OCI-LY3 (cell line): ENCODE data around the gene RBSN.
"Not testable (repeated sequence)": the region's sequence is repeated elsewhere in the genome, so short reads cannot be mapped to it uniquely, and the experiment has no call there.

Experiments used
- H2AFZ ChIP-seq: fragments of 200-600, 300-600 bp; shearing (Covaris generic); 2 replicates; pipeline ENCODE4 v1.6.0; 2014; ENCODE audit warnings: antibody characterized with exemption, low read depth, low read length
- H3K27ac ChIP-seq: fragments of 200-600, 300-600 bp; sonication (generic); 2 replicates; pipeline ENCODE4 v1.5.1; 2014; ENCODE audit warnings: mild to moderate bottlenecking, low read length, moderate library complexity, mixed read lengths
- H3K27me3 ChIP-seq: fragments of 200-600, 300-600 bp; sonication (generic); 2 replicates; pipeline ENCODE4 v1.6.1; 2014; ENCODE audit warnings: low read depth, low read length, mixed read lengths
- H3K36me3 ChIP-seq: fragments of 200-600, 300-600 bp; sonication (generic); replicated peaks from 2 replicates; pipeline ENCODE3; 2014; ENCODE audit warnings: low read depth, low read length, mixed read lengths
- H3K4me1 ChIP-seq: fragments of 300-600, 200-600 bp; sonication (generic); 2 replicates; pipeline ENCODE4 v1.6.1; 2014; ENCODE audit warnings: low read length, mixed read lengths
- H3K4me2 ChIP-seq: fragments of 200-600, 300-600 bp; sonication (generic); 2 replicates; pipeline ENCODE4 v1.6.1; 2014; ENCODE audit warnings: low read length, mixed read lengths
- H3K4me3 ChIP-seq: fragments of 300-600, 200-600 bp; sonication (generic); 2 replicates; pipeline ENCODE4 v1.5.1; 2014; ENCODE audit warnings: antibody characterized with exemption, mild to moderate bottlenecking, low read length, moderate library complexity
- H3K79me2 ChIP-seq: fragments of 300-600, 200-600 bp; shearing (Covaris generic); 2 replicates; pipeline ENCODE4 v1.6.1; 2014; ENCODE audit warnings: mild to moderate bottlenecking, low read length, mixed read lengths
- H3K9ac ChIP-seq: fragments of 300-600, 200-600 bp; shearing (Covaris generic); 2 replicates; pipeline ENCODE4 v1.6.0; 2014; ENCODE audit warnings: mild to moderate bottlenecking, low read length, moderate library complexity
- H3K9me3 ChIP-seq: fragments of 200-600, 300-600 bp; shearing (Covaris generic); 2 replicates; pipeline ENCODE4 v1.6.1; 2014; ENCODE audit warnings: low read length, mixed read lengths; ENCODE audit not compliant: insufficient read depth
- H4K20me1 ChIP-seq: fragments of 200-600, 300-600 bp; sonication (generic); 2 replicates; pipeline ENCODE4 v1.6.1; 2016; ENCODE audit warnings: low read length, mixed read lengths; ENCODE audit not compliant: insufficient read depth
- EZH2phosphoT487 ChIP-seq: fragments of 200-600 bp; shearing (Covaris generic); IDR thresholded peaks from 2 replicates; pipeline ENCODE4 v1.6.1; 2018; ENCODE audit warnings: antibody characterized with exemption, mixed run types, low read depth
- TF ChIP-seq, protein P1 (sequence below): fragments of 200-600, 300-600 bp; sonication (generic); IDR thresholded peaks from 2 replicates; pipeline ENCODE4 v1.5.1; 2014; ENCODE audit warnings: antibody characterized with exemption, low read length, low read depth

Gene RBSN

DNA sequence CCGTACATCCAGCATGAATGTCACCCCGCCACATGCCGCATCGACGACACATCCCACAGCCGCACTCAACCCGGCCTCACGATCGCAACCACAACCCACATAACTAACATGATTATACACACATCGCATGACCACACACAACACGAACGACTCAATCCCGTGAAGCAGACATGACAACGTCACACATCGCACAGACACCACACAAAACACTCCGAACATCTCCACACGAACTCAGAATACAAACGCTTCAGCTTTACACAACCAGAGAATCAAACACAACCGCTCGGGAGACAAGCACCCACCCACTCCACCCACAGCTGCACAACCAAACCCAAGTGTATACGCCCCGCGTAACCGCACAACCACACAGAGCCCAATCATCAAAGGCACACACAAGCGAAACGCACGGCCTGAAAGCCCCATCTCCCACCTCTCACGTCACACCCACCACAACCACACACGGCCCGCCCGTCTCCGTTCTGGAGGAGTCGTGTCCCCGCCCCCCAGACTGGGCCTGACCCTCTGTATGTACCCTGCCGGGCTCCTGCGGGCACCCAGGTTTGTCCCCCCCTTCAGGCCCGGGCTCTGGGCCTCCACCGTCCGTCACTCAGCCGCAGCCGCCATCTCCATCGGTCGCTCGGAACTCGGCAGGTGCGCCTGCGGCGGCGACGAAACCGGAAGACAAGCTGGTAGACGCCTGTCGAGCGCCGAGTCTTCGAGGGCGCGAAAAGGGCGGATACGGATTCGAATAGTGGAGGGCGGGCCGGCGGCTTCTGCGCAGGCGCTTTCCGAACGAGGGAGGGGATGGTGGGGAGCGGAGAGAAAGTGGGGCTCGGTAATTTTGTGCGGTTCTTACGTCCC, at the start of gene RBSN:
Gene RBSN, minus strand, starts transcription at position 646 of the 861 bp plus-strand sequence. CDS start 3,028 bp downstream, outside the sequence.
- Histone ChIP-seq H3K79me2 (peaks cover 32% of the 10 kb centered on the region), H3K36me3 (peaks cover 21% of the 10 kb centered on the region), H3K4me3 (peak within 1 kb of the TSS; percentile 95), H2AFZ (peak within 1 kb of the TSS; percentile 94), H3K4me1 (peaks cover 14% of the 10 kb centered on the region), H3K27ac (peak within 1 kb of the TSS; percentile 59), H3K4me2 (peak within 1 kb of the TSS; percentile 90), H3K27me3 (no peaks in the 10 kb centered on the region), H4K20me1 (peaks cover 7% of the 10 kb centered on the region), H3K9me3 (no peaks in the 10 kb centered on the region), H3K9ac (peak within 1 kb of the TSS; percentile 85)
- TF ChIP-seq, protein P1, sequence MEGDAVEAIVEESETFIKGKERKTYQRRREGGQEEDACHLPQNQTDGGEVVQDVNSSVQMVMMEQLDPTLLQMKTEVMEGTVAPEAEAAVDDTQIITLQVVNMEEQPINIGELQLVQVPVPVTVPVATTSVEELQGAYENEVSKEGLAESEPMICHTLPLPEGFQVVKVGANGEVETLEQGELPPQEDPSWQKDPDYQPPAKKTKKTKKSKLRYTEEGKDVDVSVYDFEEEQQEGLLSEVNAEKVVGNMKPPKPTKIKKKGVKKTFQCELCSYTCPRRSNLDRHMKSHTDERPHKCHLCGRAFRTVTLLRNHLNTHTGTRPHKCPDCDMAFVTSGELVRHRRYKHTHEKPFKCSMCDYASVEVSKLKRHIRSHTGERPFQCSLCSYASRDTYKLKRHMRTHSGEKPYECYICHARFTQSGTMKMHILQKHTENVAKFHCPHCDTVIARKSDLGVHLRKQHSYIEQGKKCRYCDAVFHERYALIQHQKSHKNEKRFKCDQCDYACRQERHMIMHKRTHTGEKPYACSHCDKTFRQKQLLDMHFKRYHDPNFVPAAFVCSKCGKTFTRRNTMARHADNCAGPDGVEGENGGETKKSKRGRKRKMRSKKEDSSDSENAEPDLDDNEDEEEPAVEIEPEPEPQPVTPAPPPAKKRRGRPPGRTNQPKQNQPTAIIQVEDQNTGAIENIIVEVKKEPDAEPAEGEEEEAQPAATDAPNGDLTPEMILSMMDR: no peak
- TF ChIP-seq EZH2phosphoT487: no peak

DNA sequence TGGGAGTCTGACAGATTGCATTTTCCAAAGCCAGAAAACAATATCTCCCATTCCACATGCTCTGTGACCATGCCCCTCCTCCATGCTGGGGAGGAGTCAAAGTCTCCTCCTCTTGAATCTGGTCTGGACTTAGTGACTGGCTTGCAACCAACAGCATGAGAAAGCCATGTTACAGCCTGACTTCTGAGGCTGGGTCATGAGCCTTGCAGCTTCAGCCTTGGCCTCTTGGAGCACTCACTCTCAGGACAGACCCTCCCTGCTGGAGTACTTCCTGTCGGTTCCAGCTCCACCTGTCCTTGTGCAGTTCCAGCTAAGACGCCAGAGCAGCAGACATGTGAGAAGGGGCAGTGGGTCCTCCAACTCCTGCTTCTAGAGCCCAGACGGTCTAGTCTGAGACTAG, 49.7 kb upstream of the RBSN start:
- Histone ChIP-seq H3K4me3 (no peak overlapping the region), H2AFZ (no peak overlapping the region), H3K4me2 (no peak overlapping the region), H3K27me3 (peaks cover 33% of the 10 kb centered on the region), H3K36me3 (no peaks in the 10 kb centered on the region), H4K20me1 (no peaks in the 10 kb centered on the region), H3K9me3 (no peaks in the 10 kb centered on the region), H3K27ac (no peak overlapping the region), H3K9ac (no peak overlapping the region), H3K79me2 (no peaks in the 10 kb centered on the region), H3K4me1 (no peaks in the 10 kb centered on the region)
- no peak for TF ChIP-seq EZH2phosphoT487
- TF ChIP-seq, protein P1: no peak

DNA sequence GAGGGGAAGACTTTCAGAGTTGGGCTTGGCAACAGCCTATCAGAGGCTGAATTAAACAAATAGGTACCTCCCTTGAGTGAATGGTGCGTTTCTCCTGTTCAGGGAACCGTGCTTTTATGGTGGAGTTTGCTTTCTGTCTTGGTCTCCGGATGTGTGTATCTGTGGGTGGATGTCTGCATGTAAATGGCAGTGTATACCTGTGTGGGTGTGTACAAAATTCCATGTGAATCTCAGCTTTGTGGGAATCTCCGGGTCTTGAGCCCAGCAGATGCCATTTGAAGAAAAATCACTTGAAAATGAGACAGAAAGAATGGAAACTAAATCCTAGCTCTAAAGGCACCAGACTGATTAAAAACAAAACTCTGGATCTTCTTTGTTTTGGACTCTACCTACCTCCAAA, 37.9 kb upstream of the RBSN start:
- H3K27ac ChIP-seq, H3K36me3 ChIP-seq, H3K9ac ChIP-seq, H4K20me1 ChIP-seq, H3K4me3 ChIP-seq, H2AFZ ChIP-seq, H3K4me1 ChIP-seq, H3K79me2 ChIP-seq, H3K4me2 ChIP-seq, H3K9me3 ChIP-seq, H3K27me3 ChIP-seq: not testable (repeated sequence)

DNA sequence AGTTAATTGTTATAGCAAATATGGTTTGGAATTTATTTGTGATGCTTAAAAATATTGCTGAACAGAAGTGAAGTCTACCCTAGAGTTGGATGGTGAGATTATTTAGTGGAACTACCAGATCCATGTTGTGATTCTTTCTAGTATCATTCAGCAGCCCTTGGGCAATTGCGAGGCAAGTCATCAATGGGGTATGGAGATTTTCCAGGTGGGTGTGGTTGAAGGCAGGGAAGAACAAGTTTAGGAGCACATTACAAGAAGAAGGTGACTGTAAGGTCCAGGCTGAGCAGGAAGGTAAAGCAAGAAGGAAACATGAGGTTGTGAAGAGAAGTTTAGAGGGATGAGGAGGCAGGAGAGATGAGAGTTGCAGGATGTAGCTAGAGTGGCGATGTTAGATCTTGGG, 36.0 kb upstream of the RBSN start:
- not testable (repeated sequence) for H4K20me1 ChIP-seq, H3K36me3 ChIP-seq, H3K27me3 ChIP-seq, H3K4me1 ChIP-seq, H3K9ac ChIP-seq, H3K27ac ChIP-seq, H3K79me2 ChIP-seq, H3K4me3 ChIP-seq, H3K9me3 ChIP-seq, H3K4me2 ChIP-seq, H2AFZ ChIP-seq

DNA sequence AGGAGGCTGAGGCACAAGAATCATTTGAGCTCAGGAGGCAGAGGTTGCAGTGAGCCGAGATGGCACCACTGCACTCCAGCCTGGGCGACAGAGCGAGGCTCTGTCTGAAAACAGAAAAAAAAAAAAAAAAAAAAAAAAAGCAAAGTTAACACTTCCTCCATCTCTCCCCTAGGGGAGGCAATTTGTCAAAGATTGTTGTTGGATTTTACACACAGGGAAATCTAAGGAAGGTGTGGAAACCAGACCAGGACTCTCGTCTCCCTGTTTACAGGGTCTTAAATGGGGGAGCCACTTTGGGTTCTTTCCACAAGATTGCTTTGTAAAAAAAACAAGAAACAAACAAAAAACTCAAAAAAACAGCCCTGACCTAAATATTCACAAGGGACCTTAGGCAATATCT, 29.5 kb upstream of the RBSN start:
- not testable (repeated sequence) for H3K4me1 ChIP-seq, H3K27me3 ChIP-seq, H3K9me3 ChIP-seq

DNA sequence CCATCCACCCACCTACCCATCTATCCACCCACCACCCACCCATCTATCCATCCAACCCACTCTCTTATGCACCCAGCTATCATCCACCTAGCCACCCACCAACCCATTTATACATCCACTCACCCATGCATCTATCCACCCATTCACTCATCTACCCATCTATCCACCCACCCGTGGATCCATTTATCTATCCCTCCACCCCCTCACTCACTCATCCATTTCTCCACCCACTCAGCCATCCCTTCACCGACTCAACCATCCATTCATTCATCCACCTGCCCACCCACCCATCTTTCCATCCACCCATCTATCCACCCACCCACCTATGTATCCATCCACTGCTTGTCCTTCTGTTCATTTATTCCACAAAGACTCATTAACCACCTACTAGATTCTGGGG, 28.0 kb upstream of the RBSN start:
- H3K9ac ChIP-seq, H3K27me3 ChIP-seq, H4K20me1 ChIP-seq, H3K27ac ChIP-seq, H2AFZ ChIP-seq, H3K4me3 ChIP-seq, H3K4me1 ChIP-seq, H3K9me3 ChIP-seq, H3K36me3 ChIP-seq, H3K79me2 ChIP-seq, H3K4me2 ChIP-seq: not testable (repeated sequence)

More for the DNA sequence above, 29.5 kb upstream of the RBSN start:
- H3K79me2 ChIP-seq, H3K4me2 ChIP-seq, H3K27ac ChIP-seq, H2AFZ ChIP-seq, H3K4me3 ChIP-seq, H4K20me1 ChIP-seq, H3K9ac ChIP-seq, H3K36me3 ChIP-seq: not testable (repeated sequence)
